Thymus (tissue), 11 donors: ENCODE measurements around the gene LRRTM4. TPM values are rescaled to one million over a fixed set of nuclear protein-coding genes. Genes with fewer than 3 reads are reported as not detected.

Experiments used
- DNase-seq, 9 donors: peaks; one replicate each; pipeline ENCODE4 v3.0.0-alpha.2; 2013; ENCODE audit warnings: low spot score in 9 of 9, low read depth in 6 of 9, missing footprints in 1 of 9
- H3K27ac ChIP-seq, 2 donors: one replicate each; pipeline ENCODE4 v1.5.1; 2013; ENCODE audit warnings: control low read depth in 1 of 2, low read depth in 1 of 2, low read length in 1 of 2, mild to moderate bottlenecking in 1 of 2, moderate library complexity in 1 of 2
- H3K27me3 ChIP-seq, 2 donors: one replicate each; pipeline ENCODE4 v1.5.1; 2013; ENCODE audit warnings: low read length in 1 of 2; ENCODE audit not compliant: control insufficient read depth in 2 of 2, insufficient read depth in 1 of 2
- H3K36me3 ChIP-seq, 2 donors: one replicate each; pipeline ENCODE4 v1.5.1; 2013; ENCODE audit warnings: low read length in 1 of 2, mild to moderate bottlenecking in 1 of 2, moderate library complexity in 1 of 2; ENCODE audit not compliant: control insufficient read depth in 2 of 2, insufficient read depth in 2 of 2
- H3K4me1 ChIP-seq, 2 donors: one replicate each; pipeline ENCODE4 v1.5.1; 2013; ENCODE audit warnings: low read length in 2 of 2; ENCODE audit not compliant: control insufficient read depth in 2 of 2, insufficient read depth in 2 of 2
- H3K4me3 ChIP-seq, 2 donors: one replicate each; pipeline ENCODE4 v1.5.1; 2013; ENCODE audit warnings: low read length in 2 of 2, control low read depth in 1 of 2, mild to moderate bottlenecking in 1 of 2
- H3K9me3 ChIP-seq, 2 donors: one replicate each; pipeline ENCODE4 v1.5.1; 2013; ENCODE audit warnings: low read length in 1 of 2, mild to moderate bottlenecking in 1 of 2; ENCODE audit not compliant: control insufficient read depth in 2 of 2, insufficient read depth in 1 of 2
- WGBS: extraction: QIAGEN DNeasy Blood & Tissue Kit; methylation state at CpG from one replicate; pipeline ENCODE4 v1.1.7; 2013; 5-methylcytosine and 5-hydroxymethylcytosine counted together
- polyA plus RNA-seq: library from polyadenylated mRNA; stranded (reverse); fragments of 200-250 nt; gene quantifications from one replicate; pipeline ENCODE4 v1.2.3, GENCODE V29; 2013
- total RNA-seq: library from RNA; stranded (reverse); fragments of 120-200 nt; gene quantifications from one replicate; pipeline ENCODE4 v1.2.4, GENCODE V29; 2013
- donor health status: healthy.

LRRTM4 gene
- total and polyA plus RNA-seq, 2 donors, result 0.02 to 0.09 TPM

- H3K36me3 ChIP-seq, result no peaks in the 10 kb centered on the region
- no peaks in the 10 kb centered on the region for H3K9me3 ChIP-seq
- no peak overlapping the region for H3K4me3 ChIP-seq
- no peaks in the 10 kb centered on the region for H3K4me1 ChIP-seq
- WGBS, result 72% methylated on average over 3 of the region's 3 CpGs
- no peak overlapping the region for H3K27ac ChIP-seq
- H3K27me3 ChIP-seq, result no peaks in the 10 kb centered on the region
- no peak for DNase-seq
Observed at GRCh38 chr2:77387324-77387723, 134.9 kb downstream of the LRRTM4 start.

DNA sequence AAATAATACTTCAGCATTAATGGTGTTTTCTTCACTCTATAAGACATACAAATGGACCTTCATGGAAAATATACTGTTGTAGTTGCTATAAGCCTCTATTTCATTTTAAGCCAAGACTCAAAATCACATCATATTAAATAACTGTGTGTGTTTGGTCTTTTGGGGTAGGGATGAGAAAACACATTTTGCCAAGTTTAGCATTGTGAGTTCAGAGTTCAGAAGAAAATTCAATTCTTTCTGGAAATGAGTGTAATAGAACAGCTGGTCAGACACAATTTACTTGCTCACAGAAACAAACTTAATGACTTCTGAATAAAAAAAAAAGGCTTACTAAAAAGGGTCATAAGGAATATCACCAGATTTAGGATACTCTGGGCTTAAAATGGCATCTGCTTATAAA, 149.5 kb downstream of the LRRTM4 start:
- DNase-seq, result no peak
- no peak overlapping the region for H3K4me3 ChIP-seq
- no peaks in the 10 kb centered on the region for H3K27me3 ChIP-seq
- H3K4me1 ChIP-seq, result no peaks in the 10 kb centered on the region
- H3K27ac ChIP-seq, result no peak overlapping the region
- H3K36me3 ChIP-seq, result no peaks in the 10 kb centered on the region
- no peaks in the 10 kb centered on the region for H3K9me3 ChIP-seq

DNA sequence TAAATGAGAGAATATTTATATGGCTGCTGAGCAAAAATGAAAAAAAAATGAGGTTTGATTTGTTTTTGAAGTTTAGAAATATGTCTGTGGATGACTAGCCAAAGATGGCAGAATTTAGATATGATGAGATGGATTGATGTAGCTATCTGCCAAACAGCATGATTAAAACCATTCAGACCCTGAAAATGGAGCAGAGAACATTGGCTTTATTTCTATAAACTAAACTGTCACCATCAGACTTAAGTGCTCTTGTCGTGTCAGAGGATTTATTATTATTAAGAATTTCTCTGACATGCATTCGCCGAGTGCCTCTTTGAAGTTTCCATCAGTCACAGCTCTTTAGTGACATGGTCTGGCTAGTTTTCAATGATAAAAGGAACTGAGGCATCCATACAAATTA, 151.7 kb downstream of the LRRTM4 start:
- Histone ChIP-seq H3K4me3 (no peak overlapping the region), H3K4me1 (no peaks in the 10 kb centered on the region), H3K27me3 (no peaks in the 10 kb centered on the region), H3K9me3 (no peaks in the 10 kb centered on the region), H3K36me3 (no peaks in the 10 kb centered on the region), H3K27ac (no peak overlapping the region)
- WGBS, result 74% methylated on average over 3 of the region's 3 CpGs
- no peak for DNase-seq

- no peak for DNase-seq
- Histone ChIP-seq H3K27ac (no peak overlapping the region), H3K36me3 (no peaks in the 10 kb centered on the region), H3K4me3 (no peak overlapping the region), H3K9me3 (no peaks in the 10 kb centered on the region), H3K4me1 (no peaks in the 10 kb centered on the region), H3K27me3 (no peaks in the 10 kb centered on the region)
- 89% methylated on average over 5 of the region's 5 CpGs for WGBS
Observed at GRCh38 chr2:77363277-77363676, 158.9 kb downstream of the LRRTM4 start.

- no peaks in the 10 kb centered on the region for H3K27me3 ChIP-seq
- no peaks in the 10 kb centered on the region for H3K4me1 ChIP-seq
- no peak overlapping the region for H3K4me3 ChIP-seq
- DNase-seq, result no peak
- no peaks in the 10 kb centered on the region for H3K36me3 ChIP-seq
- H3K27ac ChIP-seq, result no peak overlapping the region
- H3K9me3 ChIP-seq, result no peaks in the 10 kb centered on the region
Observed at GRCh38 chr2:77348821-77349220, 173.4 kb downstream of the LRRTM4 start.

GRCh38 chr2:77336013-77336412, 186.2 kb downstream of the LRRTM4 start:
- Histone ChIP-seq H3K4me3 (no peak overlapping the region), H3K27me3 (no peaks in the 10 kb centered on the region)

GRCh38 chr2:77328134-77328931, 193.8 kb downstream of the LRRTM4 start:
- H3K9me3 ChIP-seq, result no peaks in the 10 kb centered on the region
- no peaks in the 10 kb centered on the region for H3K36me3 ChIP-seq
- H3K27ac ChIP-seq, result no peak overlapping the region
- no peaks in the 10 kb centered on the region for H3K4me1 ChIP-seq
- 70% methylated on average over 5 of the region's 5 CpGs for WGBS
- H3K27me3 ChIP-seq, result no peaks in the 10 kb centered on the region
- H3K4me3 ChIP-seq, result no peak overlapping the region
- no peak for DNase-seq

More at GRCh38 chr2:77336013-77336412, 186.2 kb downstream of the LRRTM4 start:
- DNase-seq, result no peak
- Histone ChIP-seq H3K9me3 (no peaks in the 10 kb centered on the region), H3K27ac (no peak overlapping the region), H3K36me3 (no peaks in the 10 kb centered on the region), H3K4me1 (no peaks in the 10 kb centered on the region)

DNA sequence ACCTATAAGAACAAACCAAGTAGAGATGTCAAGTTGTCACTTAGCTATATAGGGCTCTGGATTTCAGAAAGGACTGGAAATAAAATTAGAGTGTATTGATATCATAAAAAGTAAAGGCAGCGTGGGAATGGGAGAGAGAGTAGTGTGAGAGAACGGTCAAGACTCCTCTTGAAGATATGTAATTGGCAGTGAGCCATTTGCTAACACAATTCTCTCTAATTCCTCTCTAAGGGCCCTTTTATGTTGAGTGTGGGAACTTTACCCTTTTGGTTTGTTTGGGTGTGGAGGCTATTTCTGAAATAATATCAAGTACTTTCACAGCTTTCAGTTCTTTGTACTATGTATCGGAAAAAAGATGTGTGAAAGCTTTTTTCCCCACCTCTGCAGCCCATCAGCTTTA, 196.8 kb downstream of the LRRTM4 start:
- WGBS, result 95% methylated on average over 3 of the region's 3 CpGs
- Histone ChIP-seq H3K27me3 (no peaks in the 10 kb centered on the region), H3K27ac (no peak overlapping the region), H3K4me3 (no peak overlapping the region), H3K4me1 (no peaks in the 10 kb centered on the region), H3K9me3 (no peaks in the 10 kb centered on the region), H3K36me3 (no peaks in the 10 kb centered on the region)
- no peak for DNase-seq

GRCh38 chr2:77322431-77322830, 199.7 kb downstream of the LRRTM4 start:
- Histone ChIP-seq H3K27me3 (no peaks in the 10 kb centered on the region), H3K36me3 (no peaks in the 10 kb centered on the region), H3K4me3 (no peak overlapping the region), H3K27ac (no peak overlapping the region), H3K9me3 (no peaks in the 10 kb centered on the region), H3K4me1 (no peaks in the 10 kb centered on the region)
- DNase-seq, result no peak
- WGBS, result 94% methylated on average over 3 of the region's 3 CpGs
